H1 (cell line): ENCODE measurements around the gene MCM3AP. TPM values are rescaled to one million over a fixed set of nuclear protein-coding genes. Genes with fewer than 3 reads are reported as not detected.

ENCODE experiments used
- CHD2 ChIP-seq: IDR thresholded peaks from 2 replicates; pipeline ENCODE4 v1.6.1; 2012; ENCODE audit warnings: low read length, improper control_type of control experiment
- CTCF ChIP-seq, 3 experiments: IDR thresholded peaks; 1 replicate in 2 of 3; 2 replicates in 1 of 3; pipeline versions ENCODE4 v1.5.1 to v1.6.1; 2011; ENCODE audit warnings: low read length in 3 of 3, mild to moderate bottlenecking in 3 of 3, inconsistent platforms in 2 of 3, low read depth in 1 of 3, moderate library complexity in 1 of 3; ENCODE audit not compliant: insufficient read depth in 1 of 3; ENCODE audit errors: control extremely low read depth in 1 of 3
- KDM1A ChIP-seq: fragments of 200-600, 300-600 bp; sonication (generic); IDR thresholded peaks from 2 replicates; pipeline ENCODE4 v1.7.1; 2016; ENCODE audit warnings: mild to moderate bottlenecking, low read length, borderline replicate concordance
- MAFK ChIP-seq: IDR thresholded peaks from 2 replicates; pipeline ENCODE4 v1.6.1; 2012; ENCODE audit warnings: low read depth, mild to moderate bottlenecking, improper control_type of control experiment, low read length
- NRF1 ChIP-seq: IDR thresholded peaks from 2 replicates; pipeline ENCODE4 v1.6.1; 2011; ENCODE audit warnings: mild to moderate bottlenecking, low read depth, low read length, improper control_type of control experiment
- POU5F1 ChIP-seq: IDR thresholded peaks from 2 replicates; pipeline ENCODE4 v1.6.1; 2011; ENCODE audit warnings: low read depth, mild to moderate bottlenecking, low read length, moderate library complexity
- SP1 ChIP-seq: IDR thresholded peaks from 2 replicates; pipeline ENCODE4 v1.6.1; 2011; ENCODE audit warnings: low read depth, low read length
- polyA plus RNA-seq, 7 experiments: library from polyadenylated mRNA; depleted of rRNA in 3 of 7; stranded (reverse) in 5 of 7; unstranded in 2 of 7; fragments of >200 nt in 5 of 7; fragments of 200-250 nt in 2 of 7; gene quantifications; 1 replicate in 5 of 7; 2 replicates in 1 of 7; 4 replicates in 1 of 7; pipeline versions ENCODE4 v1.2.1 to v1.2.3, GENCODE V29; 2011 to 2013; ENCODE audit warnings: missing spikeins in 2 of 7, mixed read lengths in 2 of 7
- total RNA-seq: library from RNA; stranded (reverse); fragmentation: NEBNext Ultra II Directional; extraction: Animal tissue kit (Norgen Biotek cat#: 25700); gene quantifications from 2 replicates; pipeline ENCODE4 v1.2.1, GENCODE V29; 2021
- TF ChIP-seq, protein P1 (sequence below): fragments of 300-600 bp; sonication (generic); IDR thresholded peaks from 2 replicates; pipeline ENCODE4 v1.7.1; 2012; ENCODE audit warnings: low read length, moderate library complexity, mild to moderate bottlenecking, inconsistent platforms; ENCODE audit not compliant: insufficient replicate concordance

Gene MCM3AP
- total and polyA plus RNA-seq, 2 of the 8 experiments (the other 6 are each of a cell fraction or from before 2014, with no cell fraction given) = 37.2 to 119 TPM

DNA sequence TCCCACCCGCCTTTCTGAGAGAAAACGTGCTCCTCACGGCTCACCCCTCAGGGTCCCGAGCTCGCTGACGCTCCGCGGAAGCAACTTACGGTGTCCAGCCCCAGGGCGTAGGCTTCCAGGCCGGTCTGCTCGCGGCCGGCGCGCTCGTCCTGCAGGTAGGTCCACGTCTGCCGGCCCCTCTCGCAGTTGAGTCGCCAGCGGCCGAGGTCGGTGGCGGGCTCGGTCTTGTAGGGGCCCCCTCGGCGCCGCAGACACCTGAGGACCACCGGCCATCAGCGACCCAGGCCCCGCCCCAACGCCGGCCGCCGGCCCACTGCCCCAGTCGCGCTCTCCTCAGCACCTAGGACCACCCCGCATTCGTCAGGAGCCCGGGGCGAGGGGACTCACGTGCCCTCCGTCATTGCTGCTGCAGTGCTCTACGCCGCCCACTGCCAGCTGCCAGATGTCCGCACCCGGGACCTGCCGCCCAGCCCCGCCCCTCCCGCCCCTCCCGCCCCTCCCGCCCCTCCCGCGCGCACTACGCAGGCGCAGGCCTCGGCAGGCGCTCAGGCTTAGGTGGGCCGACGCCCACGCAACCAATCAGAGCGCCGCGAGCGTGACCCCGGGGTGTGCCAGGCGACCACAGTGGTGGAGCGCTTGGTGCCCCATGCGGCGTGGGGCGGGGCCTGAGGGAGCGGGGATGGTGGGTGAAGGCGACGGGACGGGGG is 56.9 kb downstream of the MCM3AP start, which contains the start of gene LSS (continued):
- TF ChIP-seq, protein P1, sequence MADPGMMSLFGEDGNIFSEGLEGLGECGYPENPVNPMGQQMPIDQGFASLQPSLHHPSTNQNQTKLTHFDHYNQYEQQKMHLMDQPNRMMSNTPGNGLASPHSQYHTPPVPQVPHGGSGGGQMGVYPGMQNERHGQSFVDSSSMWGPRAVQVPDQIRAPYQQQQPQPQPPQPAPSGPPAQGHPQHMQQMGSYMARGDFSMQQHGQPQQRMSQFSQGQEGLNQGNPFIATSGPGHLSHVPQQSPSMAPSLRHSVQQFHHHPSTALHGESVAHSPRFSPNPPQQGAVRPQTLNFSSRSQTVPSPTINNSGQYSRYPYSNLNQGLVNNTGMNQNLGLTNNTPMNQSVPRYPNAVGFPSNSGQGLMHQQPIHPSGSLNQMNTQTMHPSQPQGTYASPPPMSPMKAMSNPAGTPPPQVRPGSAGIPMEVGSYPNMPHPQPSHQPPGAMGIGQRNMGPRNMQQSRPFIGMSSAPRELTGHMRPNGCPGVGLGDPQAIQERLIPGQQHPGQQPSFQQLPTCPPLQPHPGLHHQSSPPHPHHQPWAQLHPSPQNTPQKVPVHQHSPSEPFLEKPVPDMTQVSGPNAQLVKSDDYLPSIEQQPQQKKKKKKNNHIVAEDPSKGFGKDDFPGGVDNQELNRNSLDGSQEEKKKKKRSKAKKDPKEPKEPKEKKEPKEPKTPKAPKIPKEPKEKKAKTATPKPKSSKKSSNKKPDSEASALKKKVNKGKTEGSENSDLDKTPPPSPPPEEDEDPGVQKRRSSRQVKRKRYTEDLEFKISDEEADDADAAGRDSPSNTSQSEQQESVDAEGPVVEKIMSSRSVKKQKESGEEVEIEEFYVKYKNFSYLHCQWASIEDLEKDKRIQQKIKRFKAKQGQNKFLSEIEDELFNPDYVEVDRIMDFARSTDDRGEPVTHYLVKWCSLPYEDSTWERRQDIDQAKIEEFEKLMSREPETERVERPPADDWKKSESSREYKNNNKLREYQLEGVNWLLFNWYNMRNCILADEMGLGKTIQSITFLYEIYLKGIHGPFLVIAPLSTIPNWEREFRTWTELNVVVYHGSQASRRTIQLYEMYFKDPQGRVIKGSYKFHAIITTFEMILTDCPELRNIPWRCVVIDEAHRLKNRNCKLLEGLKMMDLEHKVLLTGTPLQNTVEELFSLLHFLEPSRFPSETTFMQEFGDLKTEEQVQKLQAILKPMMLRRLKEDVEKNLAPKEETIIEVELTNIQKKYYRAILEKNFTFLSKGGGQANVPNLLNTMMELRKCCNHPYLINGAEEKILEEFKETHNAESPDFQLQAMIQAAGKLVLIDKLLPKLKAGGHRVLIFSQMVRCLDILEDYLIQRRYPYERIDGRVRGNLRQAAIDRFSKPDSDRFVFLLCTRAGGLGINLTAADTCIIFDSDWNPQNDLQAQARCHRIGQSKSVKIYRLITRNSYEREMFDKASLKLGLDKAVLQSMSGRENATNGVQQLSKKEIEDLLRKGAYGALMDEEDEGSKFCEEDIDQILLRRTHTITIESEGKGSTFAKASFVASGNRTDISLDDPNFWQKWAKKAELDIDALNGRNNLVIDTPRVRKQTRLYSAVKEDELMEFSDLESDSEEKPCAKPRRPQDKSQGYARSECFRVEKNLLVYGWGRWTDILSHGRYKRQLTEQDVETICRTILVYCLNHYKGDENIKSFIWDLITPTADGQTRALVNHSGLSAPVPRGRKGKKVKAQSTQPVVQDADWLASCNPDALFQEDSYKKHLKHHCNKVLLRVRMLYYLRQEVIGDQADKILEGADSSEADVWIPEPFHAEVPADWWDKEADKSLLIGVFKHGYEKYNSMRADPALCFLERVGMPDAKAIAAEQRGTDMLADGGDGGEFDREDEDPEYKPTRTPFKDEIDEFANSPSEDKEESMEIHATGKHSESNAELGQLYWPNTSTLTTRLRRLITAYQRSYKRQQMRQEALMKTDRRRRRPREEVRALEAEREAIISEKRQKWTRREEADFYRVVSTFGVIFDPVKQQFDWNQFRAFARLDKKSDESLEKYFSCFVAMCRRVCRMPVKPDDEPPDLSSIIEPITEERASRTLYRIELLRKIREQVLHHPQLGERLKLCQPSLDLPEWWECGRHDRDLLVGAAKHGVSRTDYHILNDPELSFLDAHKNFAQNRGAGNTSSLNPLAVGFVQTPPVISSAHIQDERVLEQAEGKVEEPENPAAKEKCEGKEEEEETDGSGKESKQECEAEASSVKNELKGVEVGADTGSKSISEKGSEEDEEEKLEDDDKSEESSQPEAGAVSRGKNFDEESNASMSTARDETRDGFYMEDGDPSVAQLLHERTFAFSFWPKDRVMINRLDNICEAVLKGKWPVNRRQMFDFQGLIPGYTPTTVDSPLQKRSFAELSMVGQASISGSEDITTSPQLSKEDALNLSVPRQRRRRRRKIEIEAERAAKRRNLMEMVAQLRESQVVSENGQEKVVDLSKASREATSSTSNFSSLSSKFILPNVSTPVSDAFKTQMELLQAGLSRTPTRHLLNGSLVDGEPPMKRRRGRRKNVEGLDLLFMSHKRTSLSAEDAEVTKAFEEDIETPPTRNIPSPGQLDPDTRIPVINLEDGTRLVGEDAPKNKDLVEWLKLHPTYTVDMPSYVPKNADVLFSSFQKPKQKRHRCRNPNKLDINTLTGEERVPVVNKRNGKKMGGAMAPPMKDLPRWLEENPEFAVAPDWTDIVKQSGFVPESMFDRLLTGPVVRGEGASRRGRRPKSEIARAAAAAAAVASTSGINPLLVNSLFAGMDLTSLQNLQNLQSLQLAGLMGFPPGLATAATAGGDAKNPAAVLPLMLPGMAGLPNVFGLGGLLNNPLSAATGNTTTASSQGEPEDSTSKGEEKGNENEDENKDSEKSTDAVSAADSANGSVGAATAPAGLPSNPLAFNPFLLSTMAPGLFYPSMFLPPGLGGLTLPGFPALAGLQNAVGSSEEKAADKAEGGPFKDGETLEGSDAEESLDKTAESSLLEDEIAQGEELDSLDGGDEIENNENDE = no peak
- TF ChIP-seq CTCF (IDR thresholded peaks at IDR 0.05; ENCODE audit: control extremely low read depth in 1 of 3, insufficient read depth in 1 of 3, low read depth in 1 of 3, low read length in 3 of 3) (no peak), SP1 (peak; percentile 32), MAFK (no peak), KDM1A (no peak), NRF1 (peak; percentile 57), POU5F1 (no peak), CHD2 (no peak)
